ENCODE results near the gene NUP62.
A peak's percentile ranks its signal among the peaks of the same experiment; 100 is the strongest.

The NUP62 gene

GRCh38 chr19:49887037-49887664 lies 42.2 kb downstream of the NUP62 start:
- H3K9ac ChIP-seq (ENCODE audit: low read length), result no peak overlapping the region
- H3K4me3 ChIP-seq (ENCODE audit: low read depth, low read length), result no peak overlapping the region
- peaks cover 10% of the 10 kb centered on the region for H3K27me3 ChIP-seq (ENCODE audit: control insufficient read depth, insufficient read depth, low read length)
- H3K27ac ChIP-seq (ENCODE audit: low read depth, low read length), result no peak overlapping the region
- peaks cover 44% of the 10 kb centered on the region for H3K36me3 ChIP-seq (ENCODE audit: control insufficient read depth, insufficient read depth, low read length)
- H3K4me1 ChIP-seq (ENCODE audit: control insufficient read depth, insufficient read depth, low read length), result peaks cover 4% of the 10 kb centered on the region; the same call in 1 of the 2 replicates
- no peaks in the 10 kb centered on the region for H3K9me3 ChIP-seq (ENCODE audit: control insufficient read depth, insufficient read depth, low read depth, low read length)

GRCh38 chr19:49884760-49885159 lies 44.5 kb downstream of the NUP62 start:
- H3K4me1 ChIP-seq (ENCODE audit: control insufficient read depth, insufficient read depth, low read length), result no peaks in the 10 kb centered on the region

GRCh38 chr19:49884109-49884508 lies 45.2 kb downstream of the NUP62 start:
- Histone ChIP-seq H3K9me3 (ENCODE audit: control insufficient read depth, insufficient read depth, low read depth, low read length) (no peaks in the 10 kb centered on the region), H3K4me3 (ENCODE audit: low read depth, low read length) (no peak overlapping the region), H3K27me3 (ENCODE audit: control insufficient read depth, insufficient read depth, low read length) (peaks cover 1% of the 10 kb centered on the region; the same call in 1 of the 2 replicates), H3K4me1 (ENCODE audit: control insufficient read depth, insufficient read depth, low read length) (peaks cover under 1% of the 10 kb centered on the region; the same call in 1 of the 2 replicates), H3K36me3 (ENCODE audit: control insufficient read depth, insufficient read depth, low read length) (peaks cover 72% of the 10 kb centered on the region), H3K27ac (ENCODE audit: low read depth, low read length) (no peak overlapping the region), H3K9ac (ENCODE audit: low read length) (no peak overlapping the region)

More at GRCh38 chr19:49884760-49885159, 44.5 kb downstream of the NUP62 start:
- H3K9me3 ChIP-seq (ENCODE audit: control insufficient read depth, insufficient read depth, low read depth, low read length), result no peaks in the 10 kb centered on the region
- H3K36me3 ChIP-seq (ENCODE audit: control insufficient read depth, insufficient read depth, low read length), result peaks cover 67% of the 10 kb centered on the region
- H3K9ac ChIP-seq (ENCODE audit: low read length), result no peak overlapping the region
- H3K27ac ChIP-seq (ENCODE audit: low read depth, low read length), result no peak overlapping the region
- H3K27me3 ChIP-seq (ENCODE audit: control insufficient read depth, insufficient read depth, low read length), result peaks cover 7% of the 10 kb centered on the region; the same call in 1 of the 2 replicates
- no peak overlapping the region for H3K4me3 ChIP-seq (ENCODE audit: low read depth, low read length)

GRCh38 chr19:49883094-49883493 lies 46.2 kb downstream of the NUP62 start:
- H3K36me3 ChIP-seq (ENCODE audit: control insufficient read depth, insufficient read depth, low read length), result peaks cover 76% of the 10 kb centered on the region
- no peaks in the 10 kb centered on the region for H3K27me3 ChIP-seq (ENCODE audit: control insufficient read depth, insufficient read depth, low read length)
- no peaks in the 10 kb centered on the region for H3K9me3 ChIP-seq (ENCODE audit: control insufficient read depth, insufficient read depth, low read depth, low read length)
- no peak overlapping the region for H3K27ac ChIP-seq (ENCODE audit: low read depth, low read length)
- no peak overlapping the region for H3K4me3 ChIP-seq (ENCODE audit: low read depth, low read length)
- no peak overlapping the region for H3K9ac ChIP-seq (ENCODE audit: low read length)
- peaks cover 8% of the 10 kb centered on the region; the same call in 1 of the 2 replicates for H3K4me1 ChIP-seq (ENCODE audit: control insufficient read depth, insufficient read depth, low read length)

GRCh38 chr19:49882643-49883042 lies 46.7 kb downstream of the NUP62 start:
- peaks cover 8% of the 10 kb centered on the region; the same call in 1 of the 2 replicates for H3K4me1 ChIP-seq (ENCODE audit: control insufficient read depth, insufficient read depth, low read length)
- H3K4me3 ChIP-seq (ENCODE audit: low read depth, low read length), result no peak overlapping the region
- no peak overlapping the region for H3K9ac ChIP-seq (ENCODE audit: low read length)
- no peak overlapping the region for H3K27ac ChIP-seq (ENCODE audit: low read depth, low read length)
- no peaks in the 10 kb centered on the region for H3K9me3 ChIP-seq (ENCODE audit: control insufficient read depth, insufficient read depth, low read depth, low read length)
- no peaks in the 10 kb centered on the region for H3K27me3 ChIP-seq (ENCODE audit: control insufficient read depth, insufficient read depth, low read length)
- peaks cover 76% of the 10 kb centered on the region for H3K36me3 ChIP-seq (ENCODE audit: control insufficient read depth, insufficient read depth, low read length)

GRCh38 chr19:49881672-49882394 lies 47.5 kb downstream of the NUP62 start:
- Histone ChIP-seq H3K4me3 (ENCODE audit: low read depth, low read length) (no peak overlapping the region), H3K9me3 (ENCODE audit: control insufficient read depth, insufficient read depth, low read depth, low read length) (no peaks in the 10 kb centered on the region), H3K4me1 (ENCODE audit: control insufficient read depth, insufficient read depth, low read length) (peaks cover 8% of the 10 kb centered on the region; the same call in 1 of the 2 replicates), H3K9ac (ENCODE audit: low read length) (no peak overlapping the region), H3K36me3 (ENCODE audit: control insufficient read depth, insufficient read depth, low read length) (peaks cover 73% of the 10 kb centered on the region), H3K27me3 (ENCODE audit: control insufficient read depth, insufficient read depth, low read length) (no peaks in the 10 kb centered on the region), H3K27ac (ENCODE audit: low read depth, low read length) (no peak overlapping the region)

- peaks cover 70% of the 10 kb centered on the region for H3K36me3 ChIP-seq (ENCODE audit: control insufficient read depth, insufficient read depth, low read length)
- H3K4me1 ChIP-seq (ENCODE audit: control insufficient read depth, insufficient read depth, low read length), result peaks cover 8% of the 10 kb centered on the region; the same call in 1 of the 2 replicates
- no peaks in the 10 kb centered on the region for H3K9me3 ChIP-seq (ENCODE audit: control insufficient read depth, insufficient read depth, low read depth, low read length)
- H3K9ac ChIP-seq (ENCODE audit: low read length), result no peak overlapping the region
- no peak overlapping the region for H3K4me3 ChIP-seq (ENCODE audit: low read depth, low read length)
- H3K27me3 ChIP-seq (ENCODE audit: control insufficient read depth, insufficient read depth, low read length), result no peaks in the 10 kb centered on the region
- no peak overlapping the region for H3K27ac ChIP-seq (ENCODE audit: low read depth, low read length)
Observed at GRCh38 chr19:49881186-49881585, 48.1 kb downstream of the NUP62 start.

GRCh38 chr19:49880162-49880869 lies 49.0 kb downstream of the NUP62 start:
- Histone ChIP-seq H3K9ac (ENCODE audit: low read length) (no peak overlapping the region), H3K4me1 (ENCODE audit: control insufficient read depth, insufficient read depth, low read length) (peaks cover 11% of the 10 kb centered on the region; the same call in 1 of the 2 replicates)

GRCh38 chr19:49879243-49879963 lies 49.9 kb downstream of the NUP62 start:
- H3K27ac ChIP-seq (ENCODE audit: low read depth, low read length), result no peak overlapping the region
- no peaks in the 10 kb centered on the region for H3K9me3 ChIP-seq (ENCODE audit: control insufficient read depth, insufficient read depth, low read depth, low read length)
- no peaks in the 10 kb centered on the region for H3K27me3 ChIP-seq (ENCODE audit: control insufficient read depth, insufficient read depth, low read length)
- H3K4me3 ChIP-seq (ENCODE audit: low read depth, low read length), result peak overlapping the region; percentile 76
- peaks cover 56% of the 10 kb centered on the region for H3K36me3 ChIP-seq (ENCODE audit: control insufficient read depth, insufficient read depth, low read length)
- H3K4me1 ChIP-seq (ENCODE audit: control insufficient read depth, insufficient read depth, low read length), result peaks cover 12% of the 10 kb centered on the region; the same call in 1 of the 2 replicates
- H3K9ac ChIP-seq (ENCODE audit: low read length), result no peak overlapping the region

More at GRCh38 chr19:49880162-49880869, 49.0 kb downstream of the NUP62 start:
- Histone ChIP-seq H3K36me3 (ENCODE audit: control insufficient read depth, insufficient read depth, low read length) (peaks cover 64% of the 10 kb centered on the region), H3K27me3 (ENCODE audit: control insufficient read depth, insufficient read depth, low read length) (no peaks in the 10 kb centered on the region), H3K9me3 (ENCODE audit: control insufficient read depth, insufficient read depth, low read depth, low read length) (no peaks in the 10 kb centered on the region), H3K27ac (ENCODE audit: low read depth, low read length) (no peak overlapping the region), H3K4me3 (ENCODE audit: low read depth, low read length) (no peak overlapping the region)

- Histone ChIP-seq H3K9me3 (ENCODE audit: control insufficient read depth, insufficient read depth, low read depth, low read length) (no peaks in the 10 kb centered on the region), H3K4me3 (ENCODE audit: low read depth, low read length) (peak overlapping the region; percentile 76), H3K27ac (ENCODE audit: low read depth, low read length) (peak overlapping the region; percentile 1; the same call in 1 of the 2 replicates), H3K27me3 (ENCODE audit: control insufficient read depth, insufficient read depth, low read length) (no peaks in the 10 kb centered on the region), H3K9ac (ENCODE audit: low read length) (peak overlapping the region; percentile 75), H3K36me3 (ENCODE audit: control insufficient read depth, insufficient read depth, low read length) (peaks cover 49% of the 10 kb centered on the region), H3K4me1 (ENCODE audit: control insufficient read depth, insufficient read depth, low read length) (peaks cover 12% of the 10 kb centered on the region; the same call in 1 of the 2 replicates)
Observed at GRCh38 chr19:49878744-49879070, 50.6 kb downstream of the NUP62 start.

Data from HUES6 (cell line).